ENCODE data around the gene KCND3. TPM values are rescaled to one million over a fixed set of nuclear protein-coding genes. Genes with fewer than 3 reads are reported as not detected.

KCND3 gene
- polyA plus RNA-seq, 3 donors: not detected

- no peak overlapping the region for H3K4me3 ChIP-seq (replicated peaks in 1 of 3; ENCODE audit: low read depth in 2 of 3, low read length in 3 of 3)
- H2AFZ ChIP-seq (ENCODE audit: insufficient read depth, low read depth, low read length, poor library complexity, severe bottlenecking): no peak overlapping the region
- DNase-seq: no peak
- Mint-ChIP-seq H3K4me3 (no peak overlapping the region), H3K9me3 (no peaks in the 10 kb centered on the region), H3K4me1 (no peaks in the 10 kb centered on the region), H3K27me3 (ENCODE audit: low read depth in 3 of 3) (peaks cover 0 to 7% (median 3%) of the 10 kb centered on the region in 3 donors), H3K27ac (no peak overlapping the region), H3K36me3 (no peaks in the 10 kb centered on the region)
- H3K9me3 ChIP-seq (replicated peaks in 1 of 2; ENCODE audit: control insufficient read depth in 1 of 2, insufficient read depth in 1 of 2, low read length in 2 of 2): no peaks in the 10 kb centered on the region
- WGBS (ENCODE audit: insufficient coverage): no CpG with 5 or more reads among the region's 3 CpGs
- H3K4me1 ChIP-seq (ENCODE audit: control insufficient read depth in 1 of 2, insufficient read depth in 2 of 2, low read length in 2 of 2): no peaks in the 10 kb centered on the region
- no peak for TF ChIP-seq CTCF (IDR thresholded peaks at IDR 0.05)
- no peaks in the 10 kb centered on the region for H3K27me3 ChIP-seq (ENCODE audit: control insufficient read depth in 2 of 2, insufficient read depth in 2 of 2, low read length in 2 of 2)
- no peaks in the 10 kb centered on the region for H3K79me2 ChIP-seq (ENCODE audit: insufficient read depth, low read length)
- no peak overlapping the region for H3K4me2 ChIP-seq (replicated peaks; ENCODE audit: extremely low read depth, low read length, poor library complexity, severe bottlenecking)
- no peak overlapping the region for H3K9ac ChIP-seq (ENCODE audit: insufficient read depth, low read length, poor library complexity, severe bottlenecking)
- no peaks in the 10 kb centered on the region for H4K20me1 ChIP-seq (ENCODE audit: insufficient read depth, low read length)
- no peaks in the 10 kb centered on the region for H3K36me3 ChIP-seq (replicated peaks in 1 of 2; ENCODE audit: control insufficient read depth in 1 of 2, insufficient read depth in 2 of 2, low read length in 2 of 2)
- intact Hi-C loops (cut with micrococcal nuclease): no loop called here
- no peak overlapping the region for H3K27ac ChIP-seq (ENCODE audit: low read depth in 1 of 2, low read length in 2 of 2)
These were observed 44.1 kb upstream of the KCND3 start for GRCh38 chr1:112033439-112034120.

DNA sequence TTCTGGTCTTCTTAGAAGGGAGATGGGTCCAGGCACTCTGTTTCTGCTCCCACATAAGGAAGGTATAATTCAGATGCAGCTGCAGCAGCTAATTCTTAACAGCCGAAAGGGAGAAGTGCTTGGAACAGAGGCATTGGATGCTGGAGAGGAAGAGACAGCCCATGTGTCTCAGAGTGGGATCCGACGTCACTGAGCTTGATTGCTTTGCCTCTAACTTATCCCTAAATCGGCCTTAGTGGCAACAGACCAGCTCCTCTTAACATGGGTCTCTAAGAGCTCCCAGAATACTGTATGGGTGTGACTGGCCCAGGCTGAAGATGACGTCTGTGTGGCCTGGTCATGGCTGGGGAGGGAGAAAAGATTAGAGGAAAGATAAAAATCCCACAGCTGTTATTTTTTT lies 40.7 kb upstream of the KCND3 start:
- H3K27me3 Mint-ChIP-seq (ENCODE audit: low read depth in 3 of 3): peaks cover 1 to 6% (median 2%) of the 10 kb centered on the region in 3 donors
- 100% methylated on average over 1 of the region's 5 CpGs for WGBS (ENCODE audit: insufficient coverage)
- no peaks in the 10 kb centered on the region for H3K9me3 ChIP-seq (replicated peaks in 1 of 2; ENCODE audit: control insufficient read depth in 1 of 2, insufficient read depth in 1 of 2, low read length in 2 of 2)

More for the DNA sequence above, 40.7 kb upstream of the KCND3 start:
- no peak for TF ChIP-seq CTCF (IDR thresholded peaks at IDR 0.05)
- H3K4me3 ChIP-seq (replicated peaks in 1 of 3; ENCODE audit: low read depth in 2 of 3, low read length in 3 of 3): no peak overlapping the region
- H3K79me2 ChIP-seq (ENCODE audit: insufficient read depth, low read length): no peaks in the 10 kb centered on the region
- intact Hi-C loops (cut with micrococcal nuclease): no loop called here
- peaks cover 0 to 2% (median 0%) of the 10 kb centered on the region in 7 donors for H3K9me3 Mint-ChIP-seq
- no peak overlapping the region for H3K27ac ChIP-seq (ENCODE audit: low read depth in 1 of 2, low read length in 2 of 2)
- H3K27ac Mint-ChIP-seq: no peak overlapping the region
- H2AFZ ChIP-seq (ENCODE audit: insufficient read depth, low read depth, low read length, poor library complexity, severe bottlenecking): no peak overlapping the region
- no peak for DNase-seq
- H3K4me1 ChIP-seq (ENCODE audit: control insufficient read depth in 1 of 2, insufficient read depth in 2 of 2, low read length in 2 of 2): no peaks in the 10 kb centered on the region
- H4K20me1 ChIP-seq (ENCODE audit: insufficient read depth, low read length): no peaks in the 10 kb centered on the region
- H3K36me3 Mint-ChIP-seq: no peaks in the 10 kb centered on the region
- H3K27me3 ChIP-seq (ENCODE audit: control insufficient read depth in 2 of 2, insufficient read depth in 2 of 2, low read length in 2 of 2): no peaks in the 10 kb centered on the region
- H3K36me3 ChIP-seq (replicated peaks in 1 of 2; ENCODE audit: control insufficient read depth in 1 of 2, insufficient read depth in 2 of 2, low read length in 2 of 2): no peaks in the 10 kb centered on the region
- no peaks in the 10 kb centered on the region for H3K4me1 Mint-ChIP-seq
- H3K9ac ChIP-seq (ENCODE audit: insufficient read depth, low read length, poor library complexity, severe bottlenecking): no peak overlapping the region
- H3K4me3 Mint-ChIP-seq: no peak overlapping the region
- H3K4me2 ChIP-seq (replicated peaks; ENCODE audit: extremely low read depth, low read length, poor library complexity, severe bottlenecking): no peak overlapping the region

All from CD14-positive monocyte (primary cell).